CD4-positive, CD25-positive, alpha-beta regulatory T cell (primary cell): ENCODE data around the gene PHKG1. TPM values are rescaled to one million over a fixed set of nuclear protein-coding genes. Genes with fewer than 3 reads are reported as not detected.

Experiments
- ATAC-seq, 2 donors: fragments of 150-1000 bp; cut with Tn5 transposase; one replicate each; pipeline ENCODE4 v1.10.0; 2021; ENCODE audit warnings: low read depth in 2 of 2, moderate number of reproducible peaks in 2 of 2, moderate library complexity in 1 of 2
- DNase-seq, 3 donors: peaks; one replicate each; pipeline versions ENCODE4 v3.0.0 to v3.0.0-alpha.2; 2012 to 2022; ENCODE audit warnings: mixed read lengths in 1 of 3
- H3K27ac ChIP-seq: one replicate; pipeline ENCODE4 v1.7.0; 2013; ENCODE audit warnings: mild to moderate bottlenecking, low read length; ENCODE audit not compliant: insufficient read depth, poor library complexity, severe bottlenecking
- H3K27me3 ChIP-seq: one replicate; pipeline ENCODE4 v1.7.0; 2013; ENCODE audit warnings: low read length; ENCODE audit not compliant: control insufficient read depth, insufficient read depth
- H3K36me3 ChIP-seq: one replicate; pipeline ENCODE4 v1.7.0; 2013; ENCODE audit warnings: mild to moderate bottlenecking, low read length, moderate library complexity; ENCODE audit not compliant: control insufficient read depth, insufficient read depth
- H3K4me1 ChIP-seq: 2 replicates; pipeline ENCODE4 v1.7.0; 2013; ENCODE audit warnings: mild to moderate bottlenecking, low read length; ENCODE audit not compliant: insufficient read depth, control insufficient read depth, poor library complexity, severe bottlenecking
- H3K4me3 ChIP-seq: one replicate; pipeline ENCODE4 v1.7.0; 2013; ENCODE audit warnings: low read depth, mild to moderate bottlenecking, low read length, moderate library complexity
- H3K9me3 ChIP-seq, 2 experiments: 1 replicate in 1 of 2; 2 replicates in 1 of 2; pipeline ENCODE4 v1.7.0; 2013; ENCODE audit warnings: low read length in 2 of 2, mild to moderate bottlenecking in 1 of 2, moderate library complexity in 1 of 2; ENCODE audit not compliant: control insufficient read depth in 2 of 2
- H3K27ac Mint-ChIP-seq, 3 donors: one replicate each; pipeline ENCODE4 v1.8.0; 2020 to 2022; ENCODE audit warnings: mild to moderate bottlenecking in 3 of 3, mixed read lengths in 3 of 3, moderate library complexity in 2 of 3
- H3K27me3 Mint-ChIP-seq: one replicate; pipeline ENCODE4 v1.8.0; 2022; ENCODE audit warnings: mild to moderate bottlenecking, mixed read lengths
- H3K36me3 Mint-ChIP-seq: one replicate; pipeline ENCODE4 v1.8.0; 2020; ENCODE audit warnings: mixed read lengths
- H3K4me1 Mint-ChIP-seq, 4 donors: one replicate each; pipeline ENCODE4 v1.8.0; 2020 to 2022; ENCODE audit warnings: mixed read lengths in 4 of 4, mild to moderate bottlenecking in 1 of 4
- H3K4me3 Mint-ChIP-seq, 4 donors: one replicate each; pipeline ENCODE4 v1.8.0; 2020 to 2022; ENCODE audit warnings: mild to moderate bottlenecking in 4 of 4, mixed read lengths in 4 of 4, moderate library complexity in 3 of 4
- H3K9me3 Mint-ChIP-seq, 7 donors: one replicate each; pipeline ENCODE4 v1.8.0; 2020 to 2022; ENCODE audit warnings: mixed read lengths in 7 of 7, mild to moderate bottlenecking in 3 of 7, moderate library complexity in 2 of 7
- polyA plus RNA-seq, 4 donors: library from polyadenylated mRNA; unstranded; fragments of 300-500 nt; fragmentation: Illumina TruSeq; gene quantifications; one replicate each; pipeline ENCODE4 v1.2.3, GENCODE V29; 2021
- total RNA-seq: library from RNA; stranded (reverse); gene quantifications from one replicate; pipeline ENCODE4 v1.2.3, GENCODE V29; 2022

PHKG1 gene
- total and polyA plus RNA-seq, 5 donors from 2014 or later, result 0.08 to 8.2 (median 0.41) TPM

DNA sequence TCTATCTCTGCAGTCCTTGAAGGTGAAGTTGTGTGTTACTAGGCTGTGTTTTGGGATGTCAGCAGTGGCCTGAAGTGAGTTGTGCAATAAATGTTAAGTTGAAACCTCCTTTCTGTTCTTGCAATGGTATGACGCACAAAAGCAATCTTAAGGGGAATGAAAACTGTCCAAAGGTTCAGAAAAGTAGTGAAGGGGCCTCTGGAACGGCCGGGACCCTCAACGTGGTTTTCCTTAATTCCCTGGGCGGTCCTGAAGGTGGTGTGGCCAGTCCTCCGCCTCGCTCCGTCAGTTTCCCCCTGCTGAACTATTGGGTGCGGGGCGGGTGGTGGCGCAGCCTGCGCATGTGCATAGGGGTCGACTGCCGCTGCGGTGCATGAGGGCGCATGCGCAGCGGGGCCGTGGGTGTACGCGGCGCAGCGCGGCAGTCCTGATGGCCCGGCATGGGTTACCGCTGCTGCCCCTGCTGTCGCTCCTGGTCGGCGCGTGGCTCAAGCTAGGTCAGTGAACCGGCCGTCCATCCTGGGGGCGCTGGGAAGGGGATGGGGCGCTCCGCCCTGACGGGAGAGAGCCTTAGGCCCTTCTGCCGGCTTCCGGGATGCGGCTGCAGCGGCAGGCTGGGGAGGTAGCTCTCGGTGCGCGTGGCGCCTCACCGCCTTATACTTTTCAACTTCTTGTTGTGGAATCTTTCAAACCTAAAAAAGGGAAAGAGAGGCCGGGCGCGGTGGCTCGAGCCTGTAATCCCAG lies 28.7 kb downstream of the PHKG1 start, which contains the start of gene SUMF2:
Gene SUMF2, plus strand, starts transcription at position 405 of the 744 bp plus-strand sequence. Its CDS starts 26 bp downstream, at position 431.
- peaks cover 17 to 39% (median 31%) of the 10 kb centered on the region in 4 donors for H3K4me1 Mint-ChIP-seq
- H3K4me3 ChIP-seq, result peak within 1 kb of the TSS; percentile 82
- no peaks in the 10 kb centered on the region for H3K9me3 ChIP-seq
- peaks cover 6% of the 10 kb centered on the region for H3K27me3 Mint-ChIP-seq
- H3K9me3 Mint-ChIP-seq, result no peaks in the 10 kb centered on the region
- H3K36me3 Mint-ChIP-seq, result peaks cover 31% of the 10 kb centered on the region
- peak; percentile 84 to 88 for ATAC-seq
- peaks cover 15% of the 10 kb centered on the region for H3K4me1 ChIP-seq
- H3K27ac Mint-ChIP-seq, result peak within 1 kb of the TSS; percentile 76 to 93 (median 89)
- no peaks in the 10 kb centered on the region for H3K27me3 ChIP-seq
- peaks cover 28% of the 10 kb centered on the region for H3K36me3 ChIP-seq
- peak within 1 kb of the TSS; percentile 92 to 99 (median 96) for H3K4me3 Mint-ChIP-seq
- peak; percentile 88 to 93 (median 91) for DNase-seq
- peak within 1 kb of the TSS; percentile 86 for H3K27ac ChIP-seq

DNA sequence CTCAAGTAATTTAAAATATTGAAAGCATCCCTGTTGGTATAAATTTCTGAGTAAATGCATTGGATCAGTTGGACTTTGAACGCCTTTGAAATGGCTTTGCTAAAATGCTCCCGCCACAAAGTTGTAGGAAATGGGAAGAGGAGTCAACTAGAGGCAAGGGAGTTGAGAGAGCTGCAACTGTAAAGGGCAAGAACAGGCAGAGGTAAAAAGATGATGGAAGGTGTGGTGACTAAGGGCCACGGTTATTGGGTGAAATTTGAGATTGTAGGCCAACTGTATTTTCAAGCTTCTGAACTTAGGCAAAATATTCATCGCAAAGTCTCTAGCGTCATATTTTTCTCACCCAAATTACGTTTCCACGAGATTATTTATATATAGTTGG lies 29.3 kb downstream of the PHKG1 start:
- ATAC-seq, result no peak
- H3K4me3 ChIP-seq, result peak overlapping the region; percentile 82
- Mint-ChIP-seq H3K4me3 (peak overlapping the region; percentile 92 to 99 (median 96)), H3K36me3 (peaks cover 31% of the 10 kb centered on the region), H3K27ac (peak overlapping the region; percentile 76 to 93 (median 89)), H3K4me1 (peaks cover 17 to 39% (median 29%) of the 10 kb centered on the region in 4 donors), H3K27me3 (peaks cover 6% of the 10 kb centered on the region), H3K9me3 (no peaks in the 10 kb centered on the region)
- peak overlapping the region; percentile 86 for H3K27ac ChIP-seq
- H3K9me3 ChIP-seq, result no peaks in the 10 kb centered on the region
- peaks cover 28% of the 10 kb centered on the region for H3K36me3 ChIP-seq
- DNase-seq, result no peak
- peaks cover 15% of the 10 kb centered on the region for H3K4me1 ChIP-seq
- H3K27me3 ChIP-seq, result no peaks in the 10 kb centered on the region

DNA sequence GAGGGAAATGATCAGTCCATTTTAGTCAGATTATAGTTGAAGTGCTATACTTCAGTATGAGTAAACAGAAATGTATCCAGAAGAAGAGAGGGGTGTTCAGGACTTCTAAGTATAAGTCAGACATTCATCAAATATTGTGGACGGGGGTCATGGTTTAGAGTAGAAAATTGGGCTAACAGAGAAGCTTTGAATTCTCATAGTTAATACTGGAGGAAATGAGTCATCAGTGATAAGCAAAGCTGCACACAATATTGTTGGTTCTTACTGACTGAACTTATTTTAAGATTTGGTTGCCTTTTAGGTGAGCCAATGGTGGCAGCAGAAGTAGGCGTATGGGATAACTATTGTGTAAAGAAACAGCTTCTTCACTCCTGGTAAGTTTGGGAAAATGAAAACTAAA lies 30.4 kb downstream of the PHKG1 start:
- H3K4me3 Mint-ChIP-seq, result peak overlapping the region; percentile 24 to 99 (median 68)
- peaks cover 39% of the 10 kb centered on the region for H3K36me3 Mint-ChIP-seq
- no peaks in the 10 kb centered on the region for H3K9me3 ChIP-seq
- no peaks in the 10 kb centered on the region for H3K27me3 ChIP-seq
- peaks cover 15% of the 10 kb centered on the region for H3K4me1 ChIP-seq
- H3K36me3 ChIP-seq, result peaks cover 38% of the 10 kb centered on the region
- ATAC-seq (no peak), DNase-seq (peak in 1 of 3 donors; percentile 30)
- H3K27ac ChIP-seq, result peak overlapping the region; percentile 26
- H3K27ac Mint-ChIP-seq, result peak overlapping the region; percentile 68 to 72 (median 69)
- H3K4me1 Mint-ChIP-seq, result peaks cover 17 to 36% (median 30%) of the 10 kb centered on the region in 4 donors
- no peaks in the 10 kb centered on the region for H3K9me3 Mint-ChIP-seq
- peaks cover 6% of the 10 kb centered on the region for H3K27me3 Mint-ChIP-seq
- H3K4me3 ChIP-seq, result no peak overlapping the region

DNA sequence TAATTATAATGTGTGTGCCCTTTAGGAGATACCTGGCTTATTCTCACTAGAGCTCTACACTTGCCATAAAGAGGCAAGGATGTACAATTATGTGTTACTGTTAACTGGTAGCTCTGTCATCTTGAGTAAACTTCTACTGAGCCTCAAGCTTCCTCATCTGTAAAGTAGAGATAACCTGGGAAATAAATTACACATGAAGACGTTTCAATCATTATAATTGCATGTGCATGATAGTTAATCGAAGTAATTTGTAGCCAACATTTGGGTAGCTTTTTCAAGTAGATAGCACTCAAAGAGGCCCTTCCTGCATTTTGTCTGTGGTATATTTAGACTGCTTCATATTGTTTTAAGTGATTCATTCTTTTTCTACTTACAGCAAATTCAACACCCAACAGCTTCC lies 38.8 kb downstream of the PHKG1 start:
- Mint-ChIP-seq H3K27ac (peak overlapping the region in 2 of 3 donors; percentile 56 to 80), H3K9me3 (no peaks in the 10 kb centered on the region), H3K4me1 (peaks cover 13 to 54% (median 26%) of the 10 kb centered on the region in 4 donors), H3K27me3 (no peaks in the 10 kb centered on the region), H3K4me3 (peak overlapping the region in 2 of 4 donors; percentile 30 to 90), H3K36me3 (peaks cover 21% of the 10 kb centered on the region)
- DNase-seq, result no peak
- no peaks in the 10 kb centered on the region for H3K9me3 ChIP-seq
- H3K27me3 ChIP-seq, result no peaks in the 10 kb centered on the region
- peak overlapping the region; percentile 5 for H3K27ac ChIP-seq
- ATAC-seq, result no peak
- peaks cover 28% of the 10 kb centered on the region for H3K4me1 ChIP-seq
- no peak overlapping the region for H3K4me3 ChIP-seq
- peaks cover 57% of the 10 kb centered on the region for H3K36me3 ChIP-seq

DNA sequence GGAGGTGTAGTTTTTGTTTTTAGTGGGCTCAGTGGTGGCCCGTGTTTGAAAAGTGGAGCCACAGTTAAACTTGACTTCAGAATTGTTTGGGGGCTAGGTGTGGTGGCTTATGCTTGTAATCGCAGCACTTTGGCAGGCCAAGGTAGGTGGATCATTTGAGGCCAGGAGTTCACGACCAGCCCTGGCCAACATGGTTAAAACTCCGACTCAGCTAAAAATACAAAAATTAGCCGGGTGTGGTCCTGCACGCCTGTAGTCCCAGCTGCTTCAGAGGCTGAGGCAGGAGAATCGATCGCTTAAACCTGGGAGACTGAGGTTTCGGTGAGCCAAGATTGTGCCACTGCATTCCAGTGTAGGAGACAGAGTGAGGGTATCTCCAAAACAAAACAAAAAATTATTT lies 39.4 kb downstream of the PHKG1 start:
- DNase-seq (no peak), ATAC-seq (no peak)
- H3K4me3 Mint-ChIP-seq, result peak overlapping the region; percentile 78 to 93 (median 85)
- H3K9me3 Mint-ChIP-seq, result no peaks in the 10 kb centered on the region
- H3K27ac Mint-ChIP-seq, result peak overlapping the region in 1 of 3 donors; percentile 80
- H3K27me3 ChIP-seq, result no peaks in the 10 kb centered on the region
- H3K27me3 Mint-ChIP-seq, result no peaks in the 10 kb centered on the region
- no peaks in the 10 kb centered on the region for H3K9me3 ChIP-seq
- H3K4me1 ChIP-seq, result peaks cover 28% of the 10 kb centered on the region
- no peak overlapping the region for H3K4me3 ChIP-seq
- no peak overlapping the region for H3K27ac ChIP-seq
- H3K36me3 ChIP-seq, result peaks cover 51% of the 10 kb centered on the region
- H3K4me1 Mint-ChIP-seq, result peaks cover 13 to 54% (median 27%) of the 10 kb centered on the region in 4 donors
- peaks cover 16% of the 10 kb centered on the region for H3K36me3 Mint-ChIP-seq

DNA sequence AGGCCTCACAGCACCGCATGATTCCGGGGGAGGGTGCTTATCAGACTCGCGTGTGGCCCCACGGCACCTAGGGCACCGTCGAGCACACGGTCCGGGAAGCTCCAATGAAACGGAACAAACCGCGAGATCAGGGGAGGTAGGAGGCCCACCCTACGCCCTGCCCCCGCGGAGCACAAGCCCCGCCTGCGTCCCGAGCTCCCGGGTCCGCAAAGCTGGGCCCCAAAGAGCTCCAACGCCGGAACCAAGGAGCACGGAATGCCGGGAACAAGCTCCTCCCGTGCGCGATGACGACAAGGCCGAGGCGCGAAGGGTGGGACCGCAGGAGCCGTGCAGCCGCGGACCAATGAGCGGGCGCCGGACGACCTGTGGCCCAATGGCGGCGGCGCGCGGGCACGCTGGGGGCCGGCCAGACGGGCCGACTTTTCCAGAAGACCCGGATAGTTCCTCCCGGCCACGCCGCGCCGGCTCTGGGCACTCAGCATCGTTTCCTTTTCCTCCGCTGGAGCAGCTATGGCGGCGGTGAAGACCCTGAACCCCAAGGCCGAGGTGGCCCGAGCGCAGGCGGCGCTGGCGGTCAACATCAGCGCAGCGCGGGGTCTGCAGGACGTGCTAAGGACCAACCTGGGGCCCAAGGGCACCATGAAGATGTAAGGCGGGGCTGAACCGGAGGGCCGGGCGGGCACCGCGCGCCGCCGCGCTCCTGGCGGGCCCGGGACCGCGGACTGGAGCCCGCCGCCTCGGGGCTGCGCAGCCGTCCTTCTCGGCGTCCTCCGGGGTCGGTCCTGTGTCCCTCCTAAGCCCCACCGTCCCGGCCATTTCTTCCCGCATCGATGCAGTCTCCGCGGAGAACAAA lies 41.2 kb downstream of the PHKG1 start, which contains the start of the genes CCT6A and PSPH:
Gene CCT6A, plus strand, starts transcription at position 427 of the 853 bp plus-strand sequence. Its CDS starts 84 bp downstream, at position 511.
Gene PSPH, minus strand, starts transcription at position 106 of the 853 bp plus-strand sequence. CDS start 30,232 bp downstream, outside the sequence.
- no peaks in the 10 kb centered on the region for H3K9me3 Mint-ChIP-seq
- Histone ChIP-seq H3K27ac (peak within 1 kb of the TSS; percentile 84), H3K36me3 (peaks cover 33% of the 10 kb centered on the region), H3K4me1 (peaks cover 28% of the 10 kb centered on the region), H3K27me3 (no peaks in the 10 kb centered on the region), H3K4me3 (peak within 1 kb of the TSS; percentile 83), H3K9me3 (no peaks in the 10 kb centered on the region)
- H3K4me1 Mint-ChIP-seq, result peaks cover 13 to 52% (median 29%) of the 10 kb centered on the region in 4 donors
- H3K27ac Mint-ChIP-seq, result peak within 1 kb of the TSS; percentile 89 to 97 (median 96)
- no peaks in the 10 kb centered on the region for H3K27me3 Mint-ChIP-seq
- peaks cover 4% of the 10 kb centered on the region for H3K36me3 Mint-ChIP-seq
- ATAC-seq, result peak; percentile 94 to 95
- DNase-seq, result peak; percentile 84 to 94 (median 91)
- peak within 1 kb of the TSS; percentile 90 to 98 (median 94) for H3K4me3 Mint-ChIP-seq

DNA sequence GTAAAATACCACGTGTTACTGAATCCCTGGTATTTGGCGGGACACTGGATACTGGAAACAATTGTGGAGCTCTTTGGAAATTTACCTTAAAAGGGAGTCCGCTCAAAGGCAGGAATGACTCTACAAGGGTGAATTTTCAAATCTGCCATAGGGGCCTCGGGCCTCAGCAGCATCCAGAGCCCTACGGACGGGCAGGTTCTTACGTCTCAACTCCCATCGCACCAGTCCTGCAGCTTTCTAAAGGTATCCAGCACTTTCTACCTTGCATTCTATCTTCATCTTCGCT lies 41.8 kb downstream of the PHKG1 start:
- Histone ChIP-seq H3K27ac (peak overlapping the region; percentile 84), H3K36me3 (peaks cover 27% of the 10 kb centered on the region), H3K9me3 (no peaks in the 10 kb centered on the region), H3K4me3 (peak overlapping the region; percentile 83), H3K4me1 (peaks cover 28% of the 10 kb centered on the region), H3K27me3 (no peaks in the 10 kb centered on the region)
- DNase-seq (no peak), ATAC-seq (no peak)
- peaks cover under 1% of the 10 kb centered on the region for H3K36me3 Mint-ChIP-seq
- H3K4me1 Mint-ChIP-seq, result peaks cover 13 to 52% (median 29%) of the 10 kb centered on the region in 4 donors
- no peaks in the 10 kb centered on the region for H3K9me3 Mint-ChIP-seq
- H3K4me3 Mint-ChIP-seq, result peak overlapping the region; percentile 90 to 98 (median 94)
- peak overlapping the region; percentile 89 to 97 (median 96) for H3K27ac Mint-ChIP-seq
- H3K27me3 Mint-ChIP-seq, result no peaks in the 10 kb centered on the region
